Colonic mucosa (tissue), 4 donors: ENCODE results near the gene TRIM54. TPM values are rescaled to one million over a fixed set of nuclear protein-coding genes. Genes with fewer than 3 reads are reported as not detected.

Source experiments
- DNase-seq: peaks from one replicate; pipeline ENCODE4 v3.0.0-alpha.2; 2020
- H3K27ac ChIP-seq: fragments of 200-600 bp; one replicate; pipeline ENCODE4 v1.8.0; 2021
- H3K27me3 ChIP-seq: fragments of 200-600 bp; one replicate; pipeline ENCODE4 v1.8.0; 2021
- H3K36me3 ChIP-seq: fragments of 200-600 bp; one replicate; pipeline ENCODE4 v1.8.0; 2021
- H3K4me1 ChIP-seq: fragments of 200-600 bp; one replicate; pipeline ENCODE4 v1.8.0; 2021; ENCODE audit warnings: mild to moderate bottlenecking
- H3K4me3 ChIP-seq: fragments of 200-600 bp; one replicate; pipeline ENCODE4 v1.8.0; 2021
- H3K9ac ChIP-seq, 2 donors: one replicate each; pipeline ENCODE4 v1.7.0; 2013; ENCODE audit warnings: control low read depth in 2 of 2, low read depth in 2 of 2, low read length in 2 of 2
- H3K9me3 ChIP-seq: fragments of 200-600 bp; one replicate; pipeline ENCODE4 v1.8.0; 2021
- CTCF ChIP-seq: fragments of 200-600 bp; IDR thresholded peaks from one replicate; pipeline ENCODE4 v1.8.0; 2022; ENCODE audit warnings: antibody characterized with exemption, mild to moderate bottlenecking
- intact Hi-C: fragments of 100-400 bp; cut with DNase I; formaldehyde crosslinking; loops from one replicate; pipeline ENCODE4 v1.14.1; 2022
- total RNA-seq, 2 donors: library from RNA; stranded (reverse); fragmentation: NEBNext Ultra II Directional in 1 of 2; extraction: Animal tissue kit (Norgen Biotek cat#: 25700) in 1 of 2; gene quantifications; one replicate each; pipeline ENCODE4 v1.2.1, GENCODE V29; 2021
- donor health status: healthy.
- donor health status: DM: no; HTN: no; CAD: no.
- donor health status: DM: no; HTN: no; CAD: no.

The TRIM54 gene
- total RNA-seq, 2 donors from 2014 or later = 0.24 TPM; not detected in 1

- Histone ChIP-seq H3K27me3 (no peaks in the 10 kb centered on the region), H3K4me3 (peak overlapping the region; percentile 78), H3K36me3 (peaks cover 9% of the 10 kb centered on the region), H3K4me1 (peaks cover 14% of the 10 kb centered on the region), H3K9ac (peak overlapping the region; percentile 83 to 93), H3K27ac (peak overlapping the region; percentile 86), H3K9me3 (no peaks in the 10 kb centered on the region)
- DNase-seq = no peak
- intact Hi-C loops = no loop called here
- TF ChIP-seq CTCF = no peak
Measured at GRCh38 chr2:27323596-27324285, 41.5 kb downstream of the TRIM54 start.

- DNase-seq = no peak
- Histone ChIP-seq H3K36me3 (peaks cover 9% of the 10 kb centered on the region), H3K4me1 (peaks cover 14% of the 10 kb centered on the region), H3K9me3 (no peaks in the 10 kb centered on the region), H3K4me3 (no peak overlapping the region), H3K9ac (no peak overlapping the region), H3K27ac (no peak overlapping the region), H3K27me3 (no peaks in the 10 kb centered on the region)
- TF ChIP-seq CTCF = no peak
- intact Hi-C loops = no loop called here
Measured at GRCh38 chr2:27324720-27325119, 42.5 kb downstream of the TRIM54 start.

- no peak for DNase-seq
- Histone ChIP-seq H3K36me3 (peaks cover 10% of the 10 kb centered on the region), H3K9me3 (no peaks in the 10 kb centered on the region), H3K27ac (no peak overlapping the region), H3K4me3 (no peak overlapping the region), H3K9ac (no peak overlapping the region), H3K4me1 (no peaks in the 10 kb centered on the region), H3K27me3 (no peaks in the 10 kb centered on the region)
- TF ChIP-seq CTCF = no peak
- intact Hi-C loops = no loop called here
Measured at GRCh38 chr2:27335311-27335710, 53.1 kb downstream of the TRIM54 start.

GRCh38 chr2:27336173-27336572, 53.9 kb downstream of the TRIM54 start:
- no peak overlapping the region for H3K9ac ChIP-seq
- H3K27ac ChIP-seq = no peak overlapping the region
- no peak for DNase-seq
- no peaks in the 10 kb centered on the region for H3K27me3 ChIP-seq
- H3K9me3 ChIP-seq = no peaks in the 10 kb centered on the region
- H3K4me1 ChIP-seq = no peaks in the 10 kb centered on the region
- H3K36me3 ChIP-seq = peaks cover 10% of the 10 kb centered on the region
- intact Hi-C loops = no loop called here
- H3K4me3 ChIP-seq = no peak overlapping the region
- TF ChIP-seq CTCF = no peak

GRCh38 chr2:27347641-27348040, 65.4 kb downstream of the TRIM54 start:
- no peak overlapping the region for H3K27ac ChIP-seq
- H3K27me3 ChIP-seq = no peaks in the 10 kb centered on the region
- intact Hi-C loops = no loop called here
- no peak overlapping the region for H3K9ac ChIP-seq
- no peak for TF ChIP-seq CTCF
- H3K4me1 ChIP-seq = no peaks in the 10 kb centered on the region
- H3K9me3 ChIP-seq = no peaks in the 10 kb centered on the region
- no peaks in the 10 kb centered on the region for H3K36me3 ChIP-seq
- no peak overlapping the region for H3K4me3 ChIP-seq
- DNase-seq = no peak
